NCI-H1048 (cell line): Measurements from ENCODE around the gene PTGER1.
A peak's percentile ranks its signal among the peaks of the same experiment; 100 is the strongest.
"Not testable (repeated sequence)": the region's sequence is repeated elsewhere in the genome, so short reads cannot be mapped to it uniquely, and the experiment has no call there.

Experiments used
- DNase-seq: peaks from one replicate; lab custom pipeline; 2025; lab: John Stamatoyannopoulos, UW

Gene PTGER1

GRCh38 chr19:14473978-14474578 is 1.1 kb downstream of the PTGER1 start:
- DNase-seq: no peak

DNA sequence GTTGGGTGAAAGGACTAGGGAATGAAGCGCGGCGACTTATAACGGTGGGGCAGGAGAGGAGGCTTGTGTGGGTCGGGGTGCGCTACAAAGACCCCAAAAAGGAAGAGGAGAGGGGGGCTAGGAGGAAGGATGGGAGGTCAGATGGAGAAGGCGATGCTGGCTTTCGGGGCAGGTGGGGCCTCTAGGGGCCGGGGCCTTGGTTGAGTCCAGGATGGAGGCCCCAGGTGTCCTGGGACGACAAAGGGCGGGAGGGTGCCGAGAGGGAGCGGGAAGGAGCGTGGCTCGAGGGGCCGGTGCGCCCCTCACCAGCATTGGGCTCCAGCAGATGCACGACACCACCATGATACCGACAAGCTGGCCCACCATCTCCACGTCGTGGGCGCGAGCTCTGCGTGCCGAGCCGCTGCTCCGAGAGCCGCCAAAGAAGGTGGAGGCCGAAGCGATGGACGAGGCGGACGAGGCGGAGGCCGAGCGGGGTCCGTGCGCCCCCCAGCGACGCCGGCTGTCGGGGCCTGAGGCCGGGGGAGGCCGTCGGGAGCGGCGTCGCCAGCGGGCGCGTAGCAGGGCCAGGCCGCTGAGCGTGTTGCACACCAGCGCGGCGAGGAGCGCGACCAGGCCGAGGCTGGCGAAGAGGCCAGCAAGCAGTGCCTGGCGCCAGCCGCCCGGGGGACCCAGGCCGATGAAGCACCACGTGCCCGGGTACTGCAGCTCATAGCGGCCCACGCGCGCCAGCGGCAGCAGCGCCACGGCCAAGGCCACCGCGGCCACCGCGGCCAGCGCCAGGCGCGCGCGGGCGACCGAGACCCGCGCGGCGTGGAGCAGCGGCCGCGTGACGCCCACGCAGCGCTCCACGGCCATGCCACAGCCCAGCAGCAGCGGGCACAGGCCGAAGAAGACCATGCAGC is 1.8 kb downstream of the PTGER1 start:
- no peak for DNase-seq

- peak; percentile 24 for DNase-seq
Measured at GRCh38 chr19:14472202-14472938, 2.8 kb downstream of the PTGER1 start.

- DNase-seq: no peak
Measured at GRCh38 chr19:14471436-14472187, 3.5 kb downstream of the PTGER1 start.

DNA sequence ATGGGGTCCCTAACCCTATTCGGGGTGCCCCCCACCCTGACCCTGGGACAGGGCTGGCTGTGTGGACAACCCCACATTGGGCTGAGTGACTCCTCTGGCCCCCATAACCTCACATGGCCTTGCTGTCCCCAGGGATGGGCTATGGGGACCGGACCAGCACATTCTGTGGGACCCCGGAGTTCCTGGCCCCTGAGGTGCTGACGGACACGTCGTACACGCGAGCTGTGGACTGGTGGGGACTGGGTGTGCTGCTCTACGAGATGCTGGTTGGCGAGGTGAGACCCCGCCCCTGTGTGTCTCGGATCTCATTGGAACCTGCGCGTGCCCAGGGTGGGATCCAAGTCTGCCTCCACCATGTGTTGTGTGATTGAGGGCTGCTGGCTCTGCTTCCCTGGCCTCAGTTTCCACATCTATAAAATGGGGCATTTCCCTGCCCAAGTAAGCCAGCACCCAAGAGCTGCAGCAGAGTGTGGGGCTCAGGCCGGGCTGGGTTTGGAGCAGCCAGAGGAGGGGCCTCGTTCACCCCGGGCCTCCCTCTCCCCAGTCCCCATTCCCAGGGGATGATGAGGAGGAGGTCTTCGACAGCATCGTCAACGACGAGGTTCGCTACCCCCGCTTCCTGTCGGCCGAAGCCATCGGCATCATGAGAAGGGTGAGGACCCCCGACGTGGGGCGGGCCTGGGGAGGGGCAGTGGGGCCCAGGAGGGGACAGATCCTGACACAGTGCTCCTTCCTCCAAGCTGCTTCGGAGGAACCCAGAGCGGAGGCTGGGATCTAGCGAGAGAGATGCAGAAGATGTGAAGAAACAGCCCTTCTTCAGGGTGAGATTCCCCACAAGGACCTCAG is 4.9 kb downstream of the PTGER1 start:
- DNase-seq: no peak

GRCh38 chr19:14467816-14468215 is 7.3 kb downstream of the PTGER1 start:
- no peak for DNase-seq

GRCh38 chr19:14467391-14467790 is 7.8 kb downstream of the PTGER1 start:
- no peak for DNase-seq

DNA sequence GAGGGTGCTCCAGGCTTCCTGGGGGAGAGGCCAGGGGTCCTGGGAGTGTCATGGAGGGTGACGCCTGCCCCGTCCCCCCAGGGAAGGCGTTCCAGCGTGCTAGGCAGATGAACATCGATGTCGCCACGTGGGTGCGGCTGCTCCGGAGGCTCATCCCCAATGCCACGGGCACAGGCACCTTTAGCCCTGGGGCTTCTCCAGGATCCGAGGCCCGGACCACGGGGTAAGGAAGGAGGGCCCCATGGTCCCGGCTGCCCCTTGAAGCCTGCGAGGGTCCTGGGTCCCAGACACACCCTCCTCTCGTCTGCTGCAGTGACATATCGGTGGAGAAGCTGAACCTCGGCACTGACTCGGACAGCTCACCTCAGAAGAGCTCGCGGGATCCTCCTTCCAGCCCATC is 11.4 kb downstream of the PTGER1 start:
- DNase-seq: no peak

DNA sequence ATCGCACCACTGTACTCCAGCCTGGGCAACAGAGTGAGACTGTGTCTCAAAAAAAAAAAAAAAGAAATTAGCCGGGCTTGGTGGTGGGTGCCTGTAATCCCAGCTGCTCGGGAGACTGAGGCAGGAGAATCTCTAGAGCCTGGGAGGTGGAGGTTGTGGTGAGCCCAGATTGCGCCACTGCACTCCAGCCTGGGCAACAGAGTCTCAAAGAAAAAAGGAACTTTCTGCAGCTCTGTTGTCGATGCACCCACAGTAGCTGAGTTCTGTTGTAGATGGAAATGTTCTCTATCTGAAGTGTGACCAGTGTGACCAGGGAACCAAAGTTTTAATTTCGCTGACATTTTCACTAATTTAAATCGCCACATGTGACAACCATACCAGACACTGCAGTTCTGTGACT is 12.8 kb downstream of the PTGER1 start:
- not testable (repeated sequence) for DNase-seq

GRCh38 chr19:14460935-14461334 is 14.2 kb downstream of the PTGER1 start:
- DNase-seq: no peak

- DNase-seq: no peak
Measured at GRCh38 chr19:14459703-14460102, 15.5 kb downstream of the PTGER1 start.

- not testable (repeated sequence) for DNase-seq
Measured at GRCh38 chr19:14452303-14452702, 22.9 kb downstream of the PTGER1 start.

GRCh38 chr19:14450876-14451275 is 24.3 kb downstream of the PTGER1 start:
- DNase-seq: no peak

- DNase-seq: peak; percentile 84
Measured at GRCh38 chr19:14450168-14450874, 24.8 kb downstream of the PTGER1 start.

GRCh38 chr19:14449321-14449720 is 25.8 kb downstream of the PTGER1 start:
- no peak for DNase-seq

- no peak for DNase-seq
Measured at GRCh38 chr19:14446336-14447036, 28.7 kb downstream of the PTGER1 start.

- DNase-seq: no peak
Measured at GRCh38 chr19:14443632-14444216, 31.4 kb downstream of the PTGER1 start.

DNA sequence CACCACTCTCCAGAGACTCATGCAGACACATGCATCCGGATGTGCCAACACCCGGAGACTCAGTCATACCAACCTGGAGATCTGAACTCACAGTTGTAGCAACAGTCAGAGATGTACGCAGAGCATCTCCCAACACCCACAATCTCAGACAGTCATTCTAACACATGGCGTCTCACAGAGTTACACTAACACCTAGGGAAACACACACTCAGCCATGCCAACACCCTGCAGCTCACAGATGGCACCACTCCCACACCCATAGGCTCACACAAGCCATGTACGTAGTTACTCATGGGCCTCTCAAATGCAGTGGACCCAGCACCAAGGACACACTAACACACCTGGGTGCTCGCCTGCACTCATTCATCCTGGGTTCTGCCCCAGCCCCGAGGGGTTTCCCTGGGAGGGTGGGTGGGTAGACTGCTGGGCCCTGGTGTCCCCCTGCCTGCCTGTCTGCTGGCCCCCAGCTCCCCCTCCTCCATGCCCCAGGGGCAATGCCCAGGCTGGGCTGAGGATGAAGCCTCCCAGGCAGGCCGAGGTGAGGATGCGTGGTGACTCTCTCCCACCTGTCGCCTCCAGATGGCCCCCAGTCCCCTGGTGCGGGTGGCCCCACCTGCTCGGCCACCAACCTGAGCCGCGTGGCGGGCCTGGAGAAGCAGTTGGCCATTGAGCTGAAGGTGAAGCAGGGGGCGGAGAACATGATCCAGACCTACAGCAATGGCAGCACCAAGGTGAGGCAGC is 32.1 kb downstream of the PTGER1 start:
- no peak for DNase-seq
